RWPE1 (cell line): ENCODE results near the gene ACBD3.
"Not testable (repeated sequence)": the region's sequence is repeated elsewhere in the genome, so short reads cannot be mapped to it uniquely, and the experiment has no call there.

ENCODE experiments used
- CTCF ChIA-PET: fragments of 350-600 bp; sonication (Branson Sonifier 250); formaldehyde crosslinking; extraction: SDS; loops from one replicate; lab custom pipeline; 2021; lab: Yijun Ruan, JAX
- POLR2A ChIA-PET: fragments of 400-600 bp; formaldehyde crosslinking; extraction: SDS; loops from one replicate; lab custom pipeline; 2020; ENCODE audit warnings: antibody characterized with exemption; ENCODE audit not compliant: low non-redundant PET; lab: Yijun Ruan, JAX
- DNase-seq: peaks from one replicate; pipeline ENCODE4 v3.0.0; 2012; ENCODE audit warnings: low spot score
- H3K27ac ChIP-seq: fragments of 450-650 bp; 2 replicates; pipeline ENCODE4 v1.5.1; 2017
- CTCF ChIP-seq: fragments of 450-650 bp; conservative IDR thresholded peaks from 2 replicates; pipeline ENCODE4 v1.5.1; 2017; ENCODE audit warnings: low read depth, mild to moderate bottlenecking

ACBD3 gene

GRCh38 chr1:226203240-226203639 is 16.7 kb upstream of the ACBD3 start:
- no peak for TF ChIP-seq CTCF
- no peak overlapping the region for H3K27ac ChIP-seq
- POLR2A ChIA-PET, result interaction anchor here (0.7 kb wide), 1 partner anchor 81 kb away, joined by 4 read pairs; no protein-coding TSS in a partner anchor
- CTCF ChIA-PET, result interaction anchor here (1.4 to 2.8 kb wide), 2 partner anchors 79 to 130 kb away, joined by 10 to 14 read pairs; no protein-coding TSS in a partner anchor
- DNase-seq, result no peak

DNA sequence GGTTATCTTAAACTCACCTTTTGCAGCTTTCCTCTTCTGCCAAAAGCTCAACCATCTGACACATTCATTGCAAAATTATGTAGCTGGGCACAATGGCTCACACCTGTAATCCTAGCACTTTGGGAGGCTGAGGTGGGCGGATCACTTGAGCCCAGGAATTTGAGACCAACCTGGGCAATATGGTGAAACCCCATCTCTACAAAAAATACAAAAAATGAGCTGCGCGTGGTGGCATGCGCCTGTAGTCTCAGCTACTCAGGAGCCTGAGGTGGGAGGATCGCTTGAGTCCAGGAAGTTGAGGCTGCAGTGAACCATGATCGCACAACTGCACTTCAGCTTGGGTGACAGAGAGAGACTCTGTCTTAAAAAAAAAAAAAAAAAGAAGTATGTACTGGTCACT is 16.1 kb upstream of the ACBD3 start:
- not testable (repeated sequence) for DNase-seq, H3K27ac ChIP-seq
- ChIA-PET CTCF (interaction anchor here (1.1 to 2.8 kb wide), 4 partner anchors 13 to 728 kb away, joined by 3 to 14 read pairs (median 8); no protein-coding TSS in a partner anchor), POLR2A (interaction anchor here (0.7 kb wide), 1 partner anchor 80 kb away, joined by 4 read pairs; no protein-coding TSS in a partner anchor)

DNA sequence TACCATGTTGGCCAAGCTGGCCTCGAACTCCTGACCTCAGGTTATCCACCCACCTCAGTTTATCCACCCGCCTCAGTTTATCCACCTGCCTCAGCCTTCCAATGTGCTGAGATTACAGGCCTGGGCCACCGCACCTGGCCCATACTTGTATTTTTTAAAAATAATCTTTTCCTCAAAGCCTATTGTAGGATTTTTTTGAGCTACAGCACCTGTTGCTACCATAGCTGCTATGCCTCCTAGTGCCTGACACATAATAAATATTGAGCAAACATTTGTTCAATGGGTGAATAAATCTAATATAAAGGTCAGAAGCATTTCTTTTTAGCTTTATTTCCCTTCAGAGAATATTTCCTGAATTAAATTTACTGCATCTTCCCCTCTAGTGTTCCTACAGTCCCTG is 15.7 kb upstream of the ACBD3 start:
- ChIA-PET CTCF (interaction anchor here (1.1 to 2.8 kb wide), 4 partner anchors 13 to 727 kb away, joined by 3 to 14 read pairs (median 8); no protein-coding TSS in a partner anchor), POLR2A (no interaction called here)
- TF ChIP-seq CTCF, result no peak
- H3K27ac ChIP-seq, result no peak overlapping the region
- no peak for DNase-seq

- 0 out of 2 replicates have a peak, but pooled peaks have one; percentile 8 for TF ChIP-seq CTCF
- ChIA-PET CTCF (interaction anchor here (0.5 to 2.8 kb wide), 10 partner anchors 9 to 136 kb away, joined by 3 to 20 read pairs (median 4); no protein-coding TSS in a partner anchor), POLR2A (no interaction called here)
- H3K27ac ChIP-seq, result no peak overlapping the region
- no peak for DNase-seq
These were observed 14.6 kb upstream of the ACBD3 start for GRCh38 chr1:226201029-226201593.

GRCh38 chr1:226199971-226200370 is 13.4 kb upstream of the ACBD3 start:
- no peak overlapping the region for H3K27ac ChIP-seq
- no peak for DNase-seq
- ChIA-PET CTCF (interaction anchor here (0.6 to 1.4 kb wide), 3 partner anchors 76 to 135 kb away, joined by 4 to 20 read pairs (median 6); no protein-coding TSS in a partner anchor), POLR2A (no interaction called here)
- TF ChIP-seq CTCF, result no peak

GRCh38 chr1:226195144-226195543 is 8.6 kb upstream of the ACBD3 start:
- H3K27ac ChIP-seq, result no peak overlapping the region
- ChIA-PET POLR2A (interaction anchor here (0.6 kb wide), 1 partner anchor 18 kb away, joined by 6 read pairs; no protein-coding TSS in a partner anchor), CTCF (interaction anchor here (0.6 to 1.1 kb wide), 2 partner anchors 70 to 561 kb away, joined by 3 read pairs; no protein-coding TSS in a partner anchor)
- no peak for DNase-seq
- TF ChIP-seq CTCF, result no peak

GRCh38 chr1:226187380-226187779 is 839 bp upstream of the ACBD3 start:
- TF ChIP-seq CTCF, result no peak
- ChIA-PET POLR2A (no interaction called here), CTCF (interaction anchor here (1.3 kb wide), 1 partner anchor 10 kb away, joined by 6 read pairs; no protein-coding TSS in a partner anchor)
- H3K27ac ChIP-seq, result peak overlapping the region; percentile 89; the same call in 1 of the 2 replicates
- DNase-seq, result no peak
